K562 (cell line): ENCODE data around the gene PHF21B. TPM values are rescaled to one million over a fixed set of nuclear protein-coding genes. Genes with fewer than 3 reads are reported as not detected.

ENCODE experiments used
- ATAC-seq: fragments of 200-7000 bp; cut with Tn5 transposase; 3 replicates; pipeline ENCODE4 v1.9.1; 2020; ENCODE audit warnings: moderate library complexity
- BruUV-seq: library from RNA; stranded (reverse); fragments of 400-500 nt; replicated peaks from 2 replicates; lab custom pipeline; 2021; lab: Mats Ljungman, UMichigan
- CTCF ChIA-PET: fragments of 300-600 bp; formaldehyde crosslinking; extraction: SDS; loops from one replicate; lab custom pipeline; 2021; ENCODE audit warnings: low intra/inter-chr PET ratio; lab: Yijun Ruan, JAX
- POLR2A ChIA-PET: fragments of 300-600, 350-650 bp; sonication (Branson Sonifier 250); formaldehyde crosslinking; extraction: SDS; loops from one replicate; lab custom pipeline; 2021; ENCODE audit warnings: antibody characterized with exemption, inconsistent platforms; lab: Yijun Ruan, JAX
- DNase-seq, 4 experiments: peaks; one replicate each; pipeline versions ENCODE4 v3.0.0 to v3.0.0-alpha.2; 2011 to 2018; ENCODE audit warnings: low spot score in 3 of 4, mixed read lengths in 3 of 4; ENCODE audit errors: extremely low read depth in 1 of 4
- FAIRE-seq: peaks from 2 replicates; lab custom pipeline; 2011; peaks lifted over from hg19 to GRCh38; lab: Jason Lieb, UNC
- H2AFZ ChIP-seq: 2 replicates; pipeline ENCODE4 v1.6.0; 2011; ENCODE audit warnings: low read depth, low read length, control low read depth, inconsistent platforms
- H3K27ac ChIP-seq: fragments of 200-600 bp; 3 replicates; pipeline ENCODE4 v1.8.0; 2011; ENCODE audit warnings: low read depth, mild to moderate bottlenecking, control low read depth, inconsistent platforms, low read length, moderate library complexity, mixed read lengths; ENCODE audit errors: extremely low read depth
- H3K27me3 ChIP-seq, 2 experiments: fragments of 300-600 bp in 1 of 2; 2 replicates in 1 of 2; 3 replicates in 1 of 2; pipeline versions ENCODE4 v1.6.0 to v1.8.0; 2011; ENCODE audit warnings: inconsistent platforms in 2 of 2, low read length in 2 of 2, mild to moderate bottlenecking in 1 of 2, mixed read lengths in 1 of 2, moderate library complexity in 1 of 2; ENCODE audit not compliant: control insufficient read depth in 2 of 2, insufficient read depth in 2 of 2
- H3K36me3 ChIP-seq: fragments of 300-600 bp; 3 replicates; pipeline ENCODE4 v1.8.0; 2011; ENCODE audit warnings: mild to moderate bottlenecking, low read length, inconsistent platforms; ENCODE audit not compliant: control insufficient read depth, insufficient read depth
- H3K4me1 ChIP-seq, 2 experiments: fragments of 200-600 bp in 1 of 2; replicated peaks in 1 of 2; 2 replicates in 1 of 2; 3 replicates in 1 of 2; pipeline versions ENCODE4 v1.5.1 to v1.8.0; 2011; ENCODE audit warnings: inconsistent platforms in 2 of 2, low read length in 2 of 2, mild to moderate bottlenecking in 1 of 2, mixed read lengths in 1 of 2, moderate library complexity in 1 of 2; ENCODE audit not compliant: control insufficient read depth in 2 of 2, insufficient read depth in 2 of 2
- H3K4me2 ChIP-seq: 2 replicates; pipeline ENCODE4 v1.6.1; 2011; ENCODE audit warnings: low read length, control low read depth, inconsistent platforms, mixed read lengths; ENCODE audit not compliant: insufficient read depth
- H3K4me3 ChIP-seq: fragments of 200-600 bp; sonication (generic), shearing (Covaris generic); 2 replicates; pipeline ENCODE4 v1.5.1; 2016; ENCODE audit warnings: control low read depth, inconsistent platforms
- H3K79me2 ChIP-seq: fragments of 200-600 bp; 3 replicates; pipeline ENCODE4 v1.8.0; 2011; ENCODE audit warnings: low read length, inconsistent platforms; ENCODE audit not compliant: control insufficient read depth, insufficient read depth
- H3K9ac ChIP-seq, 2 experiments: 2 replicates each; pipeline versions ENCODE4 v1.6.0 to v1.6.1; 2011; ENCODE audit warnings: low read depth in 2 of 2, low read length in 2 of 2, control low read depth in 1 of 2, inconsistent platforms in 1 of 2, mild to moderate bottlenecking in 1 of 2, mixed read lengths in 1 of 2; ENCODE audit not compliant: insufficient read depth in 1 of 2
- H3K9me1 ChIP-seq: one replicate; pipeline ENCODE4 v1.6.0; 2011; ENCODE audit warnings: inconsistent platforms, mild to moderate bottlenecking, low read length, moderate library complexity; ENCODE audit not compliant: control insufficient read depth, insufficient read depth
- H3K9me3 ChIP-seq: replicated peaks from 2 replicates; pipeline ENCODE4 v1.5.1; 2011; ENCODE audit warnings: low read depth, low read length, inconsistent platforms; ENCODE audit not compliant: control insufficient read depth, insufficient read depth
- H4K20me1 ChIP-seq: replicated peaks from 2 replicates; pipeline ENCODE4 v1.6.1; 2011; ENCODE audit warnings: low read length, inconsistent platforms, mixed read lengths; ENCODE audit not compliant: control insufficient read depth, insufficient read depth
- AFF1 ChIP-seq, 2 experiments: fragments of 450-650 bp; IDR thresholded peaks; 2 replicates each; pipeline ENCODE4 v1.6.1; 2018; ENCODE audit warnings: mild to moderate bottlenecking in 2 of 2, low read depth in 1 of 2; ENCODE audit not compliant: partially characterized antibody in 2 of 2
- HMG20A ChIP-seq: fragments of 450-650 bp; formaldehyde crosslinking; conservative IDR thresholded peaks from 2 replicates; pipeline ENCODE4 v1.4.0; 2020; ENCODE audit warnings: mild to moderate bottlenecking, mixed read lengths
- HMGN3 ChIP-seq: IDR thresholded peaks from 2 replicates; pipeline ENCODE4 v1.6.1; 2011; ENCODE audit warnings: borderline replicate concordance, low read depth, mild to moderate bottlenecking, mixed read lengths, low read length; ENCODE audit not compliant: insufficient read length; ENCODE audit errors: extremely low read depth
- JUN ChIP-seq, 2 experiments: sonication (generic) in 1 of 2; formaldehyde crosslinking in 1 of 2; IDR thresholded peaks; 2 replicates each; pipeline versions ENCODE4 v1.6.1 to v1.8.0; 2012 to 2022; ENCODE audit warnings: borderline replicate concordance in 2 of 2, mild to moderate bottlenecking in 2 of 2, improper control_type of control experiment in 1 of 2, low read depth in 1 of 2, low read length in 1 of 2, missing genetic modification reagents in 1 of 2
- POLR3G ChIP-seq: IDR thresholded peaks from 2 replicates; pipeline ENCODE4 v1.6.1; 2011; ENCODE audit not compliant: insufficient read length, insufficient replicate concordance; ENCODE audit errors: extremely low read depth
- TEAD2 ChIP-seq: fragments of 450-650 bp; IDR thresholded peaks from 2 replicates; pipeline ENCODE4 v1.6.1; 2016; ENCODE audit warnings: missing genetic modification characterization, control low read depth, missing compliant biosample characterization
- ZNF3 ChIP-seq: fragments of 250-450 bp; sonication (Bioruptor Pico); IDR thresholded peaks from 2 replicates; pipeline ENCODE4 v1.5.0; 2021; ENCODE audit warnings: mild to moderate bottlenecking, moderate library complexity
- WGBS: fragments of 100-300 bp; shearing (Covaris generic); methylation state at CpG from one replicate; pipeline ENCODE4 v1.1.6; 2016; ENCODE audit warnings: low coverage, mixed read lengths; ENCODE audit not compliant: insufficient coverage; ENCODE audit errors: missing lambda C conversion rate; 5-methylcytosine and 5-hydroxymethylcytosine counted together
- in situ Hi-C: fragments of 300-500 bp; cut with MboI; formaldehyde crosslinking; loops from 4 replicates; pipeline ENCODE4 v1.15.0; 2018; ENCODE audit warnings: inconsistent platforms, mixed read lengths
- intact Hi-C: fragments of 100-400 bp; cut with micrococcal nuclease; formaldehyde crosslinking; loops from 2 replicates; pipeline ENCODE4 v1.14.2; 2022
- polyA plus RNA-seq, 8 experiments: library from polyadenylated mRNA; depleted of rRNA in 4 of 8; stranded (reverse) in 5 of 8; unstranded in 3 of 8; fragments of >200 nt; fragmentation: Nextera tagmentation in 2 of 8; fragmentation: Illumina TruSeq in 1 of 8; extraction: Ambion mirVana in 2 of 8; extraction: Trizol in 1 of 8; gene quantifications; 2 replicates each; pipeline versions ENCODE4 v1.2.1 to v1.2.3, GENCODE V29; 2011 to 2014; ENCODE audit warnings: inconsistent platforms in 1 of 8, missing spikeins in 1 of 8
- total RNA-seq, 7 experiments: library from RNA; depleted of rRNA in 6 of 7; stranded (reverse); fragments of >200 nt in 6 of 7; fragmentation: Illumina TruSeq in 2 of 7; extraction: Trizol in 2 of 7; gene quantifications; 2 replicates each; pipeline versions ENCODE4 v1.2.1 to v1.2.3, GENCODE V29; 2011 to 2021; ENCODE audit warnings: low replicate concordance in 1 of 7

The PHF21B gene
- total and polyA plus RNA-seq, 9 of the 15 experiments (the other 6 are each of a cell fraction or from before 2014, with no cell fraction given), result 0.04 TPM; not detected in 8

DNA sequence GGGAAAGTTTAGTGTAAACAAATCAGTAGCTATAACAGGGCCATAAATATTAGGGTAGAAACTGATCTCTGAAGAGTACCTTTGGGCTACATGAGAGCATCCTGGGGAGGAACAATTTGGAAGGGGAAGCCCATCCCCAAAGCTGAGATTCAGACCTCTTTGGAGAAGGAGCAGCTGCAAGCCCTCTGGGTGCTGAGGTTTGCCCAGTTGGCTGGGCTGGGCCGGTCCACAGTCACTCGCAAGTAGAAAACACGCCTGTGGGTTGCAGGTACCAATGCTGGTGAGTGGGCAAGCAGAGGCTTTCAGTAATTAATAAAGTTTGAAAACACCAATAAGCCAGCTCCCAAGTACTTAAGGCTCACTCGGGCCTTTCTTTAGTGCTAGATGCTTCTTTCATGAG lies 132.9 kb downstream of the PHF21B start:
- Histone ChIP-seq H3K9ac (no peak overlapping the region), H4K20me1 (no peaks in the 10 kb centered on the region), H3K4me1 (no peaks in the 10 kb centered on the region), H3K4me3 (no peak overlapping the region), H3K4me2 (no peak overlapping the region), H3K9me1 (no peaks in the 10 kb centered on the region), H3K27ac (no peak overlapping the region), H2AFZ (no peak overlapping the region), H3K79me2 (no peaks in the 10 kb centered on the region), H3K36me3 (no peaks in the 10 kb centered on the region), H3K27me3 (peaks cover 8 to 20% of the 10 kb centered on the region in 2 experiments; a peak in 4 of 5 replicates), H3K9me3 (no peaks in the 10 kb centered on the region)
- POLR2A ChIA-PET, result no interaction called here
- DNase-seq (no peak), ATAC-seq (no peak), FAIRE-seq (no peak)
- intact Hi-C loops (no loop called here), in situ Hi-C loops (no loop called here)
- TF ChIP-seq AFF1 (IDR thresholded peaks at IDR 0.05; ENCODE audit: low read depth in 1 of 2, partially characterized antibody in 2 of 2) (no peak), TEAD2 (tag) (no peak), ZNF3 (CRISPR knock-in tag) (no peak), POLR3G (no peak), HMGN3 (no peak), JUN (IDR thresholded peaks at IDR 0.05; ENCODE audit: borderline replicate concordance, low read depth, low read length) (no peak), JUN (CRISPR knock-in tag; IDR thresholded peaks at IDR 0.05; ENCODE audit: borderline replicate concordance) (no peak), HMG20A (no peak)
- 4% methylated on average over 4 of the region's 4 CpGs for WGBS
- CTCF ChIA-PET, result no interaction called here
- no TSS peak for BruUV-seq
